ENCODE measurements around the gene GBF1. TPM values are rescaled to one million over a fixed set of nuclear protein-coding genes. Genes with fewer than 3 reads are reported as not detected.
A peak's percentile ranks its signal among the peaks of the same experiment; 100 is the strongest.

GBF1 gene
- total and polyA plus RNA-seq, 2 of the 13 experiments (the other 11 are each of a cell fraction or from before 2014, with no cell fraction given), result 17.1 to 21.9 TPM

GRCh38 chr10:102399217-102400021 lies 154.1 kb downstream of the GBF1 start (continued):
- TF ChIP-seq ZHX2 (IDR thresholded peaks at IDR 0.05; ENCODE audit: low read depth) (peak; percentile 57; the same call in 1 of the 2 replicates), ZHX2 (CRISPR knock-in tag; IDR thresholded peaks at IDR 0.05; ENCODE audit: borderline replicate concordance) (no peak), ELF1 (CRISPR knock-in tag; IDR thresholded peaks at IDR 0.05) (peak; percentile 61), JDP2 (CRISPR knock-in tag; IDR thresholded peaks at IDR 0.05; ENCODE audit: borderline replicate concordance) (no peak), STAT5B (CRISPR knock-in tag; IDR thresholded peaks at IDR 0.05) (no peak), ZNF235 (CRISPR knock-in tag; IDR thresholded peaks at IDR 0.05; ENCODE audit: borderline replicate concordance) (peak; percentile 96), SNAPC2 (CRISPR knock-in tag; IDR thresholded peaks at IDR 0.05) (no peak), ZNF251 (CRISPR knock-in tag; IDR thresholded peaks at IDR 0.05) (no peak), CTCF (CRISPR knock-in tag; IDR thresholded peaks at IDR 0.05) (peak; percentile 99), KLF6 (CRISPR knock-in tag; IDR thresholded peaks at IDR 0.05) (peak; percentile 58; the same call in 1 of the 2 replicates)
- TF ChIP-seq, protein P1, sequence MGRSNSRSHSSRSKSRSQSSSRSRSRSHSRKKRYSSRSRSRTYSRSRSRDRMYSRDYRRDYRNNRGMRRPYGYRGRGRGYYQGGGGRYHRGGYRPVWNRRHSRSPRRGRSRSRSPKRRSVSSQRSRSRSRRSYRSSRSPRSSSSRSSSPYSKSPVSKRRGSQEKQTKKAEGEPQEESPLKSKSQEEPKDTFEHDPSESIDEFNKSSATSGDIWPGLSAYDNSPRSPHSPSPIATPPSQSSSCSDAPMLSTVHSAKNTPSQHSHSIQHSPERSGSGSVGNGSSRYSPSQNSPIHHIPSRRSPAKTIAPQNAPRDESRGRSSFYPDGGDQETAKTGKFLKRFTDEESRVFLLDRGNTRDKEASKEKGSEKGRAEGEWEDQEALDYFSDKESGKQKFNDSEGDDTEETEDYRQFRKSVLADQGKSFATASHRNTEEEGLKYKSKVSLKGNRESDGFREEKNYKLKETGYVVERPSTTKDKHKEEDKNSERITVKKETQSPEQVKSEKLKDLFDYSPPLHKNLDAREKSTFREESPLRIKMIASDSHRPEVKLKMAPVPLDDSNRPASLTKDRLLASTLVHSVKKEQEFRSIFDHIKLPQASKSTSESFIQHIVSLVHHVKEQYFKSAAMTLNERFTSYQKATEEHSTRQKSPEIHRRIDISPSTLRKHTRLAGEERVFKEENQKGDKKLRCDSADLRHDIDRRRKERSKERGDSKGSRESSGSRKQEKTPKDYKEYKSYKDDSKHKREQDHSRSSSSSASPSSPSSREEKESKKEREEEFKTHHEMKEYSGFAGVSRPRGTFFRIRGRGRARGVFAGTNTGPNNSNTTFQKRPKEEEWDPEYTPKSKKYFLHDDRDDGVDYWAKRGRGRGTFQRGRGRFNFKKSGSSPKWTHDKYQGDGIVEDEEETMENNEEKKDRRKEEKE (IDR thresholded peaks at IDR 0.05), result no peak
- TF ChIP-seq, protein P2, sequence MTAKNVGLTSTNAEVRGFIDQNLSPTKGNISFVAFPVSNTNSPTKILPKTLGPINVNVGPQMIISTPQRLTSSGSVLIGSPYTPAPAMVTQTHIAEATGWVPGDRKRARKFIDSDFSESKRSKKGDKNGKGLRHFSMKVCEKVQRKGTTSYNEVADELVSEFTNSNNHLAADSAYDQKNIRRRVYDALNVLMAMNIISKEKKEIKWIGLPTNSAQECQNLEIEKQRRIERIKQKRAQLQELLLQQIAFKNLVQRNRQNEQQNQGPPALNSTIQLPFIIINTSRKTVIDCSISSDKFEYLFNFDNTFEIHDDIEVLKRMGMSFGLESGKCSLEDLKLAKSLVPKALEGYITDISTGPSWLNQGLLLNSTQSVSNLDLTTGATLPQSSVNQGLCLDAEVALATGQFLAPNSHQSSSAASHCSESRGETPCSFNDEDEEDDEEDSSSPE (CRISPR knock-in tag; IDR thresholded peaks at IDR 0.05), result peak; percentile 89
- TF ChIP-seq, protein P3, sequence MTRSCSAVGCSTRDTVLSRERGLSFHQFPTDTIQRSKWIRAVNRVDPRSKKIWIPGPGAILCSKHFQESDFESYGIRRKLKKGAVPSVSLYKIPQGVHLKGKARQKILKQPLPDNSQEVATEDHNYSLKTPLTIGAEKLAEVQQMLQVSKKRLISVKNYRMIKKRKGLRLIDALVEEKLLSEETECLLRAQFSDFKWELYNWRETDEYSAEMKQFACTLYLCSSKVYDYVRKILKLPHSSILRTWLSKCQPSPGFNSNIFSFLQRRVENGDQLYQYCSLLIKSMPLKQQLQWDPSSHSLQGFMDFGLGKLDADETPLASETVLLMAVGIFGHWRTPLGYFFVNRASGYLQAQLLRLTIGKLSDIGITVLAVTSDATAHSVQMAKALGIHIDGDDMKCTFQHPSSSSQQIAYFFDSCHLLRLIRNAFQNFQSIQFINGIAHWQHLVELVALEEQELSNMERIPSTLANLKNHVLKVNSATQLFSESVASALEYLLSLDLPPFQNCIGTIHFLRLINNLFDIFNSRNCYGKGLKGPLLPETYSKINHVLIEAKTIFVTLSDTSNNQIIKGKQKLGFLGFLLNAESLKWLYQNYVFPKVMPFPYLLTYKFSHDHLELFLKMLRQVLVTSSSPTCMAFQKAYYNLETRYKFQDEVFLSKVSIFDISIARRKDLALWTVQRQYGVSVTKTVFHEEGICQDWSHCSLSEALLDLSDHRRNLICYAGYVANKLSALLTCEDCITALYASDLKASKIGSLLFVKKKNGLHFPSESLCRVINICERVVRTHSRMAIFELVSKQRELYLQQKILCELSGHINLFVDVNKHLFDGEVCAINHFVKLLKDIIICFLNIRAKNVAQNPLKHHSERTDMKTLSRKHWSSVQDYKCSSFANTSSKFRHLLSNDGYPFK (CRISPR knock-in tag; IDR thresholded peaks at IDR 0.05; ENCODE audit: borderline replicate concordance), result peak; percentile 66
